Esophagus squamous epithelium (tissue), 5 donors: ENCODE results near the gene OR3A1. TPM values are rescaled to one million over a fixed set of nuclear protein-coding genes. Genes with fewer than 3 reads are reported as not detected.
"Not testable (repeated sequence)": the region's sequence is repeated elsewhere in the genome, so short reads cannot be mapped to it uniquely, and the experiment has no call there.

Experiments
- DNase-seq: peaks from one replicate; lab custom pipeline; 2025; lab: John Stamatoyannopoulos, UW
- H3K27ac ChIP-seq, 4 donors: fragments of 200-600 bp; sonication (generic); one replicate each; pipeline ENCODE4 v1.5.1; 2016 to 2019; ENCODE audit warnings: mild to moderate bottlenecking in 1 of 4
- H3K27me3 ChIP-seq, 4 donors: fragments of 200-600 bp; sonication (generic); 1 replicate in 3 of 4; 2 replicates in 1 of 4; pipeline versions ENCODE4 v1.5.1 to v1.6.0; 2017 to 2021; ENCODE audit warnings: antibody characterized with exemption in 1 of 4
- H3K36me3 ChIP-seq, 3 donors: fragments of 200-600 bp; sonication (generic); one replicate each; pipeline ENCODE4 v1.5.1; 2016 to 2019
- H3K4me1 ChIP-seq, 3 donors: fragments of 200-600 bp; sonication (generic); one replicate each; pipeline ENCODE4 v1.5.1; 2017 to 2019
- H3K4me3 ChIP-seq, 4 donors: fragments of 200-600 bp; sonication (generic); 1 replicate in 3 of 4; 2 replicates in 1 of 4; pipeline ENCODE4 v1.5.1; 2016 to 2019; ENCODE audit warnings: mild to moderate bottlenecking in 2 of 4, moderate library complexity in 1 of 4
- H3K9me3 ChIP-seq, 3 donors: fragments of 200-600 bp; sonication (generic); one replicate each; pipeline ENCODE4 v1.5.1; 2016 to 2019
- POLR2A ChIP-seq, 4 donors: fragments of 450-650 bp; IDR thresholded peaks; one replicate each; pipeline ENCODE4 v1.6.1; 2017; ENCODE audit warnings: antibody characterized with exemption in 4 of 4, mild to moderate bottlenecking in 4 of 4, moderate library complexity in 3 of 4
- WGBS, 2 donors: methylation state at CpG; one replicate each; pipeline ENCODE4 v1.1.5; 2018; 5-methylcytosine and 5-hydroxymethylcytosine counted together
- intact Hi-C: fragments of 100-400 bp; cut with DNase I; formaldehyde crosslinking; loops from one replicate; pipeline ENCODE4 v1.15.0; 2022
- total RNA-seq, 4 donors: library from RNA; depleted of rRNA; stranded (reverse); fragments of >200 nt; gene quantifications; one replicate each; pipeline ENCODE4 v1.1.0, GENCODE V29; 2016
- TF ChIP-seq, protein P1 (sequence below), 6 experiments: fragments of 450-650 bp in 4 of 6; fragments of 200-600 bp in 2 of 6; sonication (generic) in 2 of 6; IDR thresholded peaks; one replicate each; pipeline ENCODE4 v1.5.1; 2016 to 2019; ENCODE audit warnings: antibody characterized with exemption in 6 of 6, mild to moderate bottlenecking in 4 of 6, moderate library complexity in 4 of 6
- donor health status: DM: yes; HTN: yes; CAD: no.

OR3A1 gene
- total RNA-seq, 4 donors from 2014 or later = not detected

DNA sequence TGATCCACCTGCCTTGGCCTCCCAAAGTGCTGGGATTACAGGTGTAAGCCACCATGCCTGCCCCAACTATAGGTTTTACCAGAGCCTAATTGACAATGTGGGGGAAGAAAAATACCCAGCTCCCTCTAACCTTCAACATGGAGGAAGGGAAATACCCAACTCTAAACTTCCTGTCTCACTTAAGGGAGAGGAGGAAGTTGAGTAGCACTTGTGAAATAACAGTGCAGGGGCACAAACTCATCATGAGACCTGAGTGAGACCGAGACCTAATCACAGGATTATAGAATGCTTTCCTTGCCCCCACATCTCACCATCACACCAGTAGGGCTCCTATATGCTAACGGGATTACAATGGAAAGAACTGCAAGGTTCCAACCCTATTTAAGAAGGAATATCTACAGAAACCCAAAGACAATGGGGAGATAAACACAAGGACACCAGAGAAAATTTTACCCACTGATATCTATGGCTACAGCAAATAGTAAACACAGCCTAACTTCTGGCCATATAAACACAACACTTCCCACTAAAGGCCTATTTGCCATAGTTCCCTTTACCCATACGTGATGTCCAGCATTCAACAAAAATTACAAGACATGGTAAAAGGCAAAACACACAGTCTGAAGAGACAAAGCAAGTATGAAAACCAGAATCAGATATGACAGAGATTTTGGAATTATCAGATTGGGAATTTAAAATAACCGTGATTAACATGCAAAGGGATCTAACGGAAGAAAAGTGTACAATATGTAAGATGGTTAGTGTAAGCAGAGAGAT, 26.9 kb downstream of the OR3A1 start:
- no peaks in the 10 kb centered on the region for H3K4me1 ChIP-seq
- H3K36me3 ChIP-seq = no peaks in the 10 kb centered on the region
- H3K4me3 ChIP-seq = no peak overlapping the region
- TF ChIP-seq, protein P1, sequence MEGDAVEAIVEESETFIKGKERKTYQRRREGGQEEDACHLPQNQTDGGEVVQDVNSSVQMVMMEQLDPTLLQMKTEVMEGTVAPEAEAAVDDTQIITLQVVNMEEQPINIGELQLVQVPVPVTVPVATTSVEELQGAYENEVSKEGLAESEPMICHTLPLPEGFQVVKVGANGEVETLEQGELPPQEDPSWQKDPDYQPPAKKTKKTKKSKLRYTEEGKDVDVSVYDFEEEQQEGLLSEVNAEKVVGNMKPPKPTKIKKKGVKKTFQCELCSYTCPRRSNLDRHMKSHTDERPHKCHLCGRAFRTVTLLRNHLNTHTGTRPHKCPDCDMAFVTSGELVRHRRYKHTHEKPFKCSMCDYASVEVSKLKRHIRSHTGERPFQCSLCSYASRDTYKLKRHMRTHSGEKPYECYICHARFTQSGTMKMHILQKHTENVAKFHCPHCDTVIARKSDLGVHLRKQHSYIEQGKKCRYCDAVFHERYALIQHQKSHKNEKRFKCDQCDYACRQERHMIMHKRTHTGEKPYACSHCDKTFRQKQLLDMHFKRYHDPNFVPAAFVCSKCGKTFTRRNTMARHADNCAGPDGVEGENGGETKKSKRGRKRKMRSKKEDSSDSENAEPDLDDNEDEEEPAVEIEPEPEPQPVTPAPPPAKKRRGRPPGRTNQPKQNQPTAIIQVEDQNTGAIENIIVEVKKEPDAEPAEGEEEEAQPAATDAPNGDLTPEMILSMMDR (IDR thresholded peaks at IDR 0.05) = no peak
- TF ChIP-seq POLR2A (IDR thresholded peaks at IDR 0.05) = no peak
- 75 to 85% methylated on average over 5 of the region's 5 CpGs for WGBS, 2 donors
- no peak overlapping the region for H3K27ac ChIP-seq
- H3K27me3 ChIP-seq = peaks cover 0 to 3% (median 0%) of the 10 kb centered on the region in 4 donors
- peaks cover 0 to 8% (median 0%) of the 10 kb centered on the region in 3 donors for H3K9me3 ChIP-seq
- intact Hi-C loops = no loop called here
- no peak for DNase-seq

DNA sequence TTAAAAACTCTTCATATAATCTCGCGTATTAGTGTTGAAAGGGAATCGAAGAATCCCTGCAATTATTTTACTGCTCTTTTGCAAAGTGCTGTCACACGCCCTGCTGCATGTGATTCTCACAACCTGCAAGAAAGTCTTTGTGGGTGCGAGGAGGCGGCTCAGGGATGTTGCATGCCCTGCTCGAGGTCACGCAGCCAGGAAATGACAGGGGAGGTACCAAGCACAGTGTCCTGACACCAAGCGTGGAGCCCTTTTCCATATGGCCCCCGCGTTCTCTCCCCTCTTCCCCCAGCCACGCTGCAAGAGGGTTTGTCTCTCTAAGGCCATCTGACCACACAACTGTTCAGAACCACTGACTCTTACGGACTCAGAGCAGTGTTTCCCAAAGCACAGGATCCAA, 37.6 kb downstream of the OR3A1 start:
- WGBS, 2 donors = 68 to 77% methylated on average over 11 to 13 of the region's 13 CpGs
- Histone ChIP-seq H3K27me3 (peaks cover 0 to 6% (median 0%) of the 10 kb centered on the region in 4 donors), H3K4me3 (no peak overlapping the region), H3K27ac (no peak overlapping the region), H3K36me3 (no peaks in the 10 kb centered on the region), H3K9me3 (no peaks in the 10 kb centered on the region), H3K4me1 (no peaks in the 10 kb centered on the region)
- intact Hi-C loops = no loop called here
- no peak for DNase-seq
- no peak for TF ChIP-seq POLR2A (IDR thresholded peaks at IDR 0.05)
- TF ChIP-seq, protein P1 (IDR thresholded peaks at IDR 0.05) = no peak

DNA sequence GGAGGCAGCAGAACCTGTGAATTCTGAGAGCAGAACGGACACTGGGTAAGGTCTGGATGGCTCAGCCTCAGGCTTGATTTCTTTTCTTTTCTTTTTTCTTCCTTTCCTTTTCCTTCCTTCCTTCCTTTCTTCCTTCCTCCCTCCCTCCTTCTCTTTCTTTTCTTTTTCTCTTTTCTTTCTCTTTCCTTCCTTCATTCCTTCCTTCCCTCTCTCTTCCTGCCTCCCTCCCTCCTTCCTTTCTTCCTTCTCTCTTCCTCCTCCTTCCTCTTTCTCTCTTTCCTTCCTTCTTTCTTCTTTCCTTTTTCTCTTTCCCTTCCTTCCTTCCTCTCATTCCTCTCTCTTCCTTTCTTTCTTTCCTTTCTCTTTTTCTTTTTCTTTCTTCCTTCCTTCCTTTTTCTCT, 38.0 kb downstream of the OR3A1 start:
- Histone ChIP-seq H3K27ac (no peak overlapping the region), H3K4me1 (no peaks in the 10 kb centered on the region), H3K36me3 (no peaks in the 10 kb centered on the region), H3K9me3 (no peaks in the 10 kb centered on the region), H3K4me3 (no peak overlapping the region), H3K27me3 (peaks cover 0 to 6% (median 0%) of the 10 kb centered on the region in 4 donors)
- DNase-seq = no peak
- TF ChIP-seq, protein P1 (IDR thresholded peaks at IDR 0.05) = no peak
- TF ChIP-seq POLR2A (IDR thresholded peaks at IDR 0.05) = no peak
- intact Hi-C loops = no loop called here
- 63 to 86% methylated on average over 1 of the region's 1 CpG for WGBS, 2 donors

DNA sequence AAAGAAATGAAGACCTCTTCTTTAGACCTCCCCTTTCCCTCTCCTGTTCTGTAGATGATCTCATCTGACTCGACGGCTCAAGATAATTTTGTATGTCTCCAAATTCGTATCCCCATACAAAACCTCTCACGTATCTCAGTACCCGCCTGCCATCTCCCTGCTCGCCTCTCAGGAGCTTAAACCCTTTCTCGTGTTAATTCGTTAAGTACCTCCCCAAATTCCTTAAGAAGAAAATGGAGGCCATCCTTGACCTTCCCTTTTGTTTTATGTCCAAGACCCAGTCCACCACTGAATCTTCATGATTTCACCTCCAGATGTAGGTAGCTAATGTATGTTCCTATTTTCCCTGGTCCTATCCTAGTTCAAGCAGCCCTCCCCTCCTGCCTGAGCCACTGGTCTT, 41.6 kb downstream of the OR3A1 start:
- no peak overlapping the region for H3K27ac ChIP-seq
- peaks cover 0 to 6% (median 0%) of the 10 kb centered on the region in 4 donors for H3K27me3 ChIP-seq
- TF ChIP-seq POLR2A (IDR thresholded peaks at IDR 0.05) = no peak
- TF ChIP-seq, protein P1 (IDR thresholded peaks at IDR 0.05) = no peak
- no peaks in the 10 kb centered on the region for H3K4me1 ChIP-seq
- no peak overlapping the region for H3K4me3 ChIP-seq
- no peaks in the 10 kb centered on the region for H3K9me3 ChIP-seq
- H3K36me3 ChIP-seq = no peaks in the 10 kb centered on the region
- intact Hi-C loops = no loop called here
- 88 to 90% methylated on average over 8 of the region's 8 CpGs for WGBS, 2 donors
- DNase-seq = no peak

DNA sequence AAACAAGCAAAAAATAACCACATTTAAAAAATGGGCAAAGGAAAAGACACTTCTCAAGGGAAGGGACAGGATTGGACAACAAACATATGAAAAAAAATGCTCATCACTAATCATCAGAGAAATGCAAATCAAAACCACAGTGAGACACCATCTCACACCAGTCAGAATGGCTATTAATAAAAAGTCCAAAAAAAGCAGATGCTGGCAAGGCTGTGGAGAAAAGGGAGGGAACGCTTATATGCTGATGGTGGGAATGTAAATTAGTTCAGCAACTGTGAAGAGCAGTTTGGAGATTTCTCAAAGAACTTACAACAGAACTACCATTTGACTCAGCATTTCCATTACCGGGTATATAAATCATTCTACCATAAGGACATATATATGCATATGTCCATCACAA, 49.1 kb downstream of the OR3A1 start:
- H3K4me3 ChIP-seq, H3K4me1 ChIP-seq, DNase-seq, H3K27ac ChIP-seq, H3K36me3 ChIP-seq, H3K27me3 ChIP-seq, intact Hi-C loops, H3K9me3 ChIP-seq: not testable (repeated sequence)
- 91% methylated on average over 1 of the region's 2 CpGs; no CpG with 5 or more reads in 1 of the 2 donors for WGBS, 2 donors

DNA sequence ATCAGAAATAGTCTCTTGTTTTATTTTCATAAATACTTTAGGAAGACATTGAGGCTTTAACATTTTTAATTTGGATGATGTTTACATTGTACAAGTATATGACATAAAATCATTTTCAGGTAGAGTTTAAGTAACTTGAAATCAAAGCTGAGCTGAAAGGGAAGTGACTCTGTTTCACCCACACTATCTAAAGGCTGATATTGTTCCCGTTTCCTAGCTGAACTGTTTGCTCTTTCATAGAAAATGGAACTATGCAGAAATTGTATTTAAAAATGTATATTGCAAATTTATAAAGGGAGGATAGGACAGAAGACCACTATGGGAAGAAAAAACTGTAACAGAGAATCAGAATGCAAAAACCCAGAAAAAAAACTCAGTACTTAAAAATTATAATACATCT, 53.3 kb downstream of the OR3A1 start:
- H3K36me3 ChIP-seq, H3K4me3 ChIP-seq, H3K4me1 ChIP-seq, intact Hi-C loops, H3K27me3 ChIP-seq, H3K27ac ChIP-seq, DNase-seq, H3K9me3 ChIP-seq: not testable (repeated sequence)
- WGBS, 2 donors = 27 to 33% methylated on average over 1 of the region's 1 CpG

DNA sequence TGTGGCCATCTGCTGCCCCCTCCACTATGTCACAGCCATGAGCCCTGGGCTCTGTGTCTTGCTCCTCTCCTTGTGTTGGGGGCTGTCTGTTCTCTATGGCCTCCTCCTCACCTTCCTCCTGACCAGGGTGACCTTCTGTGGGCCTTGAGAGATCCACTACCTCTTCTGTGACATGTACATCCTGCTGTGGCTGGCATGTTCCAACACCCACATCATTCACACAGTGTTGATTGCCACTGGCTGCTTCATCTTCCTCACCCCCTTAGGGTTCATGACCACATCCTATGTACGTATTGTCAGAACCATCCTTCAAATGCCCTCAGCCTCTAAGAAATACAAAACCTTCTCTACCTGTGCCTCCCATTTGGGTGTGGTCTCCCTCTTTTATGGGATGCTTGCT, 57.1 kb downstream of the OR3A1 start:
- H3K36me3 ChIP-seq, H3K27ac ChIP-seq, H3K9me3 ChIP-seq, H3K4me1 ChIP-seq, H3K4me3 ChIP-seq, intact Hi-C loops, H3K27me3 ChIP-seq, DNase-seq: not testable (repeated sequence)
- 83% methylated on average over 1 of the region's 1 CpG; no CpG with 5 or more reads in 1 of the 2 donors for WGBS, 2 donors
